Measurements from ENCODE around the gene IER2.

IER2 gene

GRCh38 chr19:13103581-13104359 lies 46.4 kb upstream of the IER2 start:
- ChIA-PET POLR2A (interaction anchor here (0.7 kb wide), 1 partner anchor 12 kb away, joined by 4 read pairs; no protein-coding TSS in a partner anchor), CTCF (interaction anchor here (0.9 to 8.0 kb wide), 15 partner anchors 8 to 159 kb away, joined by 3 to 94 read pairs (median 5); no protein-coding TSS in a partner anchor)
- no peak for TF ChIP-seq CTCF (IDR thresholded peaks at IDR 0.05; ENCODE audit: insufficient read depth, low read length, missing control alignments)
- DNase-seq (ENCODE audit: low read depth, low spot score) = no peak
- no peak overlapping the region for H3K4me3 ChIP-seq (ENCODE audit: low read depth, low read length)

- POLR2A ChIA-PET = no interaction called here
- DNase-seq (ENCODE audit: low read depth, low spot score) = no peak
- peak; percentile 80 for TF ChIP-seq CTCF (IDR thresholded peaks at IDR 0.05; ENCODE audit: insufficient read depth, low read length, missing control alignments)
- CTCF ChIA-PET = interaction anchor here (0.9 to 8.0 kb wide), 14 partner anchors 9 to 139 kb away, joined by 3 to 94 read pairs (median 5); no protein-coding TSS in a partner anchor
- no peak overlapping the region for H3K4me3 ChIP-seq (ENCODE audit: low read depth, low read length)
Observed at GRCh38 chr19:13104360-13104847, 45.8 kb upstream of the IER2 start.

- DNase-seq (ENCODE audit: low read depth, low spot score) = no peak
- ChIA-PET CTCF (interaction anchor here (0.9 to 8.0 kb wide), 14 partner anchors 8 to 140 kb away, joined by 3 to 94 read pairs (median 5); no protein-coding TSS in a partner anchor), POLR2A (interaction anchor here (0.6 kb wide), 1 partner anchor 82 kb away, joined by 3 read pairs; no protein-coding TSS in a partner anchor)
- H3K4me3 ChIP-seq (ENCODE audit: low read depth, low read length) = no peak overlapping the region
- TF ChIP-seq CTCF (IDR thresholded peaks at IDR 0.05; ENCODE audit: insufficient read depth, low read length, missing control alignments) = no peak
Observed at GRCh38 chr19:13104848-13105711, 45.1 kb upstream of the IER2 start.

GRCh38 chr19:13109361-13110098 lies 40.7 kb upstream of the IER2 start:
- ChIA-PET POLR2A (no interaction called here), CTCF (interaction anchor here (1.6 to 2.5 kb wide), 2 partner anchors 132 to 144 kb away, joined by 8 to 11 read pairs; no protein-coding TSS in a partner anchor)
- no peak for TF ChIP-seq CTCF (IDR thresholded peaks at IDR 0.05; ENCODE audit: insufficient read depth, low read length, missing control alignments)

GRCh38 chr19:13110099-13110610 lies 40.1 kb upstream of the IER2 start:
- CTCF ChIA-PET = no interaction called here
- no peak overlapping the region for H3K4me3 ChIP-seq (ENCODE audit: low read depth, low read length)
- POLR2A ChIA-PET = no interaction called here
- DNase-seq (ENCODE audit: low read depth, low spot score) = no peak
- no peak for TF ChIP-seq CTCF (IDR thresholded peaks at IDR 0.05; ENCODE audit: insufficient read depth, low read length, missing control alignments)

More at GRCh38 chr19:13109361-13110098, 40.7 kb upstream of the IER2 start:
- no peak overlapping the region for H3K4me3 ChIP-seq (ENCODE audit: low read depth, low read length)
- DNase-seq (ENCODE audit: low read depth, low spot score) = no peak

Data from AG04449 (cell line).